K562 (cell line): Measurements from ENCODE around the gene SMIM3. TPM values are rescaled to one million over a fixed set of nuclear protein-coding genes. Genes with fewer than 3 reads are reported as not detected.

Experiments used
- ATAC-seq: fragments of 200-7000 bp; cut with Tn5 transposase; 3 replicates; pipeline ENCODE4 v1.9.1; 2020; ENCODE audit warnings: moderate library complexity
- BruUV-seq: library from RNA; stranded (reverse); fragments of 400-500 nt; replicated peaks from 2 replicates; lab custom pipeline; 2021; lab: Mats Ljungman, UMichigan
- CTCF ChIA-PET: fragments of 300-600 bp; formaldehyde crosslinking; extraction: SDS; loops from one replicate; lab custom pipeline; 2021; ENCODE audit warnings: low intra/inter-chr PET ratio; lab: Yijun Ruan, JAX
- POLR2A ChIA-PET: fragments of 300-600, 350-650 bp; sonication (Branson Sonifier 250); formaldehyde crosslinking; extraction: SDS; loops from one replicate; lab custom pipeline; 2021; ENCODE audit warnings: antibody characterized with exemption, inconsistent platforms; lab: Yijun Ruan, JAX
- DNase-seq, 4 experiments: peaks; one replicate each; pipeline versions ENCODE4 v3.0.0 to v3.0.0-alpha.2; 2011 to 2018; ENCODE audit warnings: low spot score in 3 of 4, mixed read lengths in 3 of 4; ENCODE audit errors: extremely low read depth in 1 of 4
- FAIRE-seq: peaks from 2 replicates; lab custom pipeline; 2011; peaks lifted over from hg19 to GRCh38; lab: Jason Lieb, UNC
- H2AFZ ChIP-seq: 2 replicates; pipeline ENCODE4 v1.6.0; 2011; ENCODE audit warnings: low read depth, low read length, control low read depth, inconsistent platforms
- H3K27ac ChIP-seq: fragments of 200-600 bp; 3 replicates; pipeline ENCODE4 v1.8.0; 2011; ENCODE audit warnings: low read depth, mild to moderate bottlenecking, control low read depth, inconsistent platforms, low read length, moderate library complexity, mixed read lengths; ENCODE audit errors: extremely low read depth
- H3K27me3 ChIP-seq, 2 experiments: fragments of 300-600 bp in 1 of 2; 2 replicates in 1 of 2; 3 replicates in 1 of 2; pipeline versions ENCODE4 v1.6.0 to v1.8.0; 2011; ENCODE audit warnings: inconsistent platforms in 2 of 2, low read length in 2 of 2, mild to moderate bottlenecking in 1 of 2, mixed read lengths in 1 of 2, moderate library complexity in 1 of 2; ENCODE audit not compliant: control insufficient read depth in 2 of 2, insufficient read depth in 2 of 2
- H3K36me3 ChIP-seq: fragments of 300-600 bp; 3 replicates; pipeline ENCODE4 v1.8.0; 2011; ENCODE audit warnings: mild to moderate bottlenecking, low read length, inconsistent platforms; ENCODE audit not compliant: control insufficient read depth, insufficient read depth
- H3K4me1 ChIP-seq, 2 experiments: fragments of 200-600 bp in 1 of 2; replicated peaks in 1 of 2; 2 replicates in 1 of 2; 3 replicates in 1 of 2; pipeline versions ENCODE4 v1.5.1 to v1.8.0; 2011; ENCODE audit warnings: inconsistent platforms in 2 of 2, low read length in 2 of 2, mild to moderate bottlenecking in 1 of 2, mixed read lengths in 1 of 2, moderate library complexity in 1 of 2; ENCODE audit not compliant: control insufficient read depth in 2 of 2, insufficient read depth in 2 of 2
- H3K4me2 ChIP-seq: 2 replicates; pipeline ENCODE4 v1.6.1; 2011; ENCODE audit warnings: low read length, control low read depth, inconsistent platforms, mixed read lengths; ENCODE audit not compliant: insufficient read depth
- H3K4me3 ChIP-seq: fragments of 200-600 bp; sonication (generic), shearing (Covaris generic); 2 replicates; pipeline ENCODE4 v1.5.1; 2016; ENCODE audit warnings: control low read depth, inconsistent platforms
- H3K79me2 ChIP-seq: fragments of 200-600 bp; 3 replicates; pipeline ENCODE4 v1.8.0; 2011; ENCODE audit warnings: low read length, inconsistent platforms; ENCODE audit not compliant: control insufficient read depth, insufficient read depth
- H3K9ac ChIP-seq, 2 experiments: 2 replicates each; pipeline versions ENCODE4 v1.6.0 to v1.6.1; 2011; ENCODE audit warnings: low read depth in 2 of 2, low read length in 2 of 2, control low read depth in 1 of 2, inconsistent platforms in 1 of 2, mild to moderate bottlenecking in 1 of 2, mixed read lengths in 1 of 2; ENCODE audit not compliant: insufficient read depth in 1 of 2
- H3K9me1 ChIP-seq: one replicate; pipeline ENCODE4 v1.6.0; 2011; ENCODE audit warnings: inconsistent platforms, mild to moderate bottlenecking, low read length, moderate library complexity; ENCODE audit not compliant: control insufficient read depth, insufficient read depth
- H3K9me3 ChIP-seq: replicated peaks from 2 replicates; pipeline ENCODE4 v1.5.1; 2011; ENCODE audit warnings: low read depth, low read length, inconsistent platforms; ENCODE audit not compliant: control insufficient read depth, insufficient read depth
- H4K20me1 ChIP-seq: replicated peaks from 2 replicates; pipeline ENCODE4 v1.6.1; 2011; ENCODE audit warnings: low read length, inconsistent platforms, mixed read lengths; ENCODE audit not compliant: control insufficient read depth, insufficient read depth
- CEBPB ChIP-seq: fragments of 450-650 bp; IDR thresholded peaks from 2 replicates; pipeline ENCODE4 v1.6.1; 2016; ENCODE audit warnings: missing genetic modification characterization, missing compliant biosample characterization
- FOXK2 ChIP-seq, 2 experiments: fragments of 450-650 bp; IDR thresholded peaks in 1 of 2; conservative IDR thresholded peaks in 1 of 2; 2 replicates each; pipeline ENCODE4 v1.6.1; 2016; ENCODE audit warnings: low read depth in 2 of 2, mild to moderate bottlenecking in 1 of 2
- GABPB2 ChIP-seq: fragments of 250-450 bp; sonication (Bioruptor Pico); conservative IDR thresholded peaks from 2 replicates; pipeline ENCODE4 v1.5.1; 2021; ENCODE audit warnings: mild to moderate bottlenecking
- NFE2L1 ChIP-seq: fragments of 450-650 bp; IDR thresholded peaks from 2 replicates; pipeline ENCODE4 v1.6.1; 2016; ENCODE audit warnings: missing genetic modification characterization, low read depth, mild to moderate bottlenecking, missing compliant biosample characterization, moderate library complexity, borderline replicate concordance
- SRSF1 ChIP-seq: fragments of 200-400 bp; formaldehyde crosslinking; IDR thresholded peaks from 2 replicates; pipeline ENCODE4 v1.6.1; 2017; ENCODE audit warnings: mild to moderate bottlenecking, low read depth, low read length, moderate library complexity
- ZKSCAN8 ChIP-seq: fragments of 200-800 bp; sonication (Bioruptor generic); IDR thresholded peaks from 2 replicates; pipeline ENCODE4 v1.6.1; 2016; ENCODE audit warnings: missing genetic modification characterization, missing compliant biosample characterization
- ZNF253 ChIP-seq: fragments of 250-450 bp; sonication (Bioruptor Pico); conservative IDR thresholded peaks from 2 replicates; pipeline ENCODE4 v1.6.1; 2021; ENCODE audit warnings: mild to moderate bottlenecking
- ZNF282 ChIP-seq: sonication (generic); formaldehyde crosslinking; IDR thresholded peaks from 2 replicates; pipeline ENCODE4 v1.8.1; 2023; ENCODE audit warnings: missing genetic modification reagents
- WGBS: fragments of 100-300 bp; shearing (Covaris generic); methylation state at CpG from one replicate; pipeline ENCODE4 v1.1.6; 2016; ENCODE audit warnings: low coverage, mixed read lengths; ENCODE audit not compliant: insufficient coverage; ENCODE audit errors: missing lambda C conversion rate; 5-methylcytosine and 5-hydroxymethylcytosine counted together
- in situ Hi-C: fragments of 300-500 bp; cut with MboI; formaldehyde crosslinking; loops from 4 replicates; pipeline ENCODE4 v1.15.0; 2018; ENCODE audit warnings: inconsistent platforms, mixed read lengths
- intact Hi-C: fragments of 100-400 bp; cut with micrococcal nuclease; formaldehyde crosslinking; loops from 2 replicates; pipeline ENCODE4 v1.14.2; 2022
- polyA plus RNA-seq, 8 experiments: library from polyadenylated mRNA; depleted of rRNA in 4 of 8; stranded (reverse) in 5 of 8; unstranded in 3 of 8; fragments of >200 nt; fragmentation: Nextera tagmentation in 2 of 8; fragmentation: Illumina TruSeq in 1 of 8; extraction: Ambion mirVana in 2 of 8; extraction: Trizol in 1 of 8; gene quantifications; 2 replicates each; pipeline versions ENCODE4 v1.2.1 to v1.2.3, GENCODE V29; 2011 to 2014; ENCODE audit warnings: inconsistent platforms in 1 of 8, missing spikeins in 1 of 8
- total RNA-seq, 7 experiments: library from RNA; depleted of rRNA in 6 of 7; stranded (reverse); fragments of >200 nt in 6 of 7; fragmentation: Illumina TruSeq in 2 of 7; extraction: Trizol in 2 of 7; gene quantifications; 2 replicates each; pipeline versions ENCODE4 v1.2.1 to v1.2.3, GENCODE V29; 2011 to 2021; ENCODE audit warnings: low replicate concordance in 1 of 7
- TF ChIP-seq, protein P1 (sequence below), 2 experiments: fragments of 450-650 bp in 1 of 2; sonication (generic) in 1 of 2; formaldehyde crosslinking in 1 of 2; IDR thresholded peaks in 1 of 2; conservative IDR thresholded peaks in 1 of 2; 2 replicates each; pipeline versions ENCODE4 v1.6.1 to v1.8.1; 2016 to 2023; ENCODE audit warnings: mild to moderate bottlenecking in 2 of 2, moderate library complexity in 2 of 2, inconsistent platforms in 1 of 2, missing genetic modification reagents in 1 of 2
- TF ChIP-seq, protein P2 (sequence below): fragments of 450-650 bp; IDR thresholded peaks from 2 replicates; pipeline ENCODE4 v1.6.1; 2016; ENCODE audit warnings: missing biosample characterization, missing genetic modification characterization
- TF ChIP-seq, protein P3 (sequence below): fragments of 250-450 bp; sonication (Bioruptor Pico); IDR thresholded peaks from 2 replicates; pipeline ENCODE4 v1.6.1; 2021; ENCODE audit warnings: mild to moderate bottlenecking
- TF ChIP-seq, protein P4 (sequence below): fragments of 450-650 bp; formaldehyde crosslinking; IDR thresholded peaks from 2 replicates; pipeline ENCODE4 v1.4.0; 2020; ENCODE audit warnings: mild to moderate bottlenecking, mixed read lengths

SMIM3 gene
- total and polyA plus RNA-seq, 9 of the 15 experiments (the other 6 are each of a cell fraction or from before 2014, with no cell fraction given), result 4.1 to 27.7 (median 13.6) TPM

DNA sequence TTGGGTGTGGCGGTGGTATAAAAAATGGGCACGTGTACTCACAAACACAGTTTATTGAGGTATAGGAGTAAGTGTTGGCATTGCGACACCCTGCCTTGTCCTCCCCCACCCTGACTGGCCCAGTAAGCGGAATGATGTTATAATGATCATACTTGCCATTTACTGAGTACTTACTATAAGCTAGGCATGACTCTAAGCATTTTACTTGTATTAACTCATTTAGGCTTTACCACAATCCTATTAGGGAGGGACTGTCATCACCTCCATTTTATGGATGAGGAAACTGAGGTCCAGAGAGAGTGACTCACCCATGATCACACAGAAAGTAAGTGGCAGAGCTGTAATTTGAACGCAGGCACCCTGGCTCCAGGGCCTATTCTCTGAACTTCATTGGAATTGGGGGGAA, 2.3 kb downstream of the SMIM3 start (continued):
- TF ChIP-seq NFE2L1 (tag), result no peak
- TF ChIP-seq CEBPB (tag), result peak; percentile 79
- TF ChIP-seq, protein P1, sequence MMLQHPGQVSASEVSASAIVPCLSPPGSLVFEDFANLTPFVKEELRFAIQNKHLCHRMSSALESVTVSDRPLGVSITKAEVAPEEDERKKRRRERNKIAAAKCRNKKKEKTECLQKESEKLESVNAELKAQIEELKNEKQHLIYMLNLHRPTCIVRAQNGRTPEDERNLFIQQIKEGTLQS (IDR thresholded peaks at IDR 0.05), result peak; percentile 36; the same call in 1 of the 2 replicates
- TF ChIP-seq, protein P1 (CRISPR knock-in tag; conservative IDR thresholded peaks at IDR 0.05), result no peak
- TF ChIP-seq, all 486 proteins: peak for 4

DNA sequence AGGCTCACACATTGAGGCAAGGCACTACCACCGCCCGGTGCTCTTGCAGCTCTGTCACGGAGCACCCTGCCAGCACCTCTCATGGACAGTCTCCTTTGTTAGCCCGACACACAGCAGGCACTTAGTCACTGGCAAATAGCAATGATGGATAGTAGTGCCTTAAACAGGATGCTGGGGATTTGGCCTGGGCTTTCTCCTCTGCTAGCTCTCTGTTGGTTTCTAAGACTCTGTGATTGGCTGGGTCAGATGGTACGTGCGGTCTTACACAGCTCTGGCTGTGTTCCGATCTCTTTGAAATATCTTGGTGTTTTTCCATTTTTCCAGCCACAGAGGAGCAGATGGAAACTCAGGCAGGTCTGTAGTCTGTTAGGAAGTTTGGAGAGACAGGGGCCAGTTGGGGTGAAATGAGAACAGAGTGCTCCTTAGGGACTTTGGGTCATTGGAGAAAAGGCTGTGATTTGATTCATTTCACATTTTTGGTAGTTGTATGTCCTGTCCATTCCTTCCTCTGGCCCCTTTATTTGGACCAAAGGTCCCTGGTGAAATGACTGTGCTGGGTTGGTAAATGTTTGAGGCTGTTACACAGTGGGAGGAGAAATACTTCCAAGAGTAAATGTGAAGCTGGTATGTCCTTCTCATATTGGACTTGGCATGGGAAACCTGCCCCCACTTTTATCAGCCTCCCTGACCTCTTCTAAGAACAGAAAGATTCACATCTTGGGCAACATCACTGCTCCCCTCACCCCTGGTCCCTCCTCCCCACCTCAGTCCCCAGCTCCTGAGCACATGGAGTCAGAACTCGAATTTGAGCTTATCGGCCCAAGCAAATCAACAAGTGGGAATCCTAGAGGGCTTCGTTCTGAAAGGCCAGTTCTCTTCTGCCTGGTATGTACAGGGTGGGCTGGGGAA, 3.4 kb downstream of the SMIM3 start:
- no peak overlapping the region for H3K27ac ChIP-seq

More for the DNA sequence above, 3.4 kb downstream of the SMIM3 start:
- Histone ChIP-seq H3K9me3 (no peaks in the 10 kb centered on the region), H3K4me3 (no peak overlapping the region), H3K4me1 (peaks cover 15 to 17% of the 10 kb centered on the region in 2 experiments), H3K36me3 (no peaks in the 10 kb centered on the region), H2AFZ (no peak overlapping the region), H3K4me2 (no peak overlapping the region), H4K20me1 (no peaks in the 10 kb centered on the region), H3K9ac (no peak overlapping the region), H3K27me3 (no peaks in the 10 kb centered on the region), H3K79me2 (peaks cover 9% of the 10 kb centered on the region; the same call in 1 of the 3 replicates), H3K9me1 (no peaks in the 10 kb centered on the region)
- CTCF ChIA-PET, result no interaction called here
- TF ChIP-seq, protein P2, sequence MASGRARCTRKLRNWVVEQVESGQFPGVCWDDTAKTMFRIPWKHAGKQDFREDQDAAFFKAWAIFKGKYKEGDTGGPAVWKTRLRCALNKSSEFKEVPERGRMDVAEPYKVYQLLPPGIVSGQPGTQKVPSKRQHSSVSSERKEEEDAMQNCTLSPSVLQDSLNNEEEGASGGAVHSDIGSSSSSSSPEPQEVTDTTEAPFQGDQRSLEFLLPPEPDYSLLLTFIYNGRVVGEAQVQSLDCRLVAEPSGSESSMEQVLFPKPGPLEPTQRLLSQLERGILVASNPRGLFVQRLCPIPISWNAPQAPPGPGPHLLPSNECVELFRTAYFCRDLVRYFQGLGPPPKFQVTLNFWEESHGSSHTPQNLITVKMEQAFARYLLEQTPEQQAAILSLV (tag), result no peak
- TF ChIP-seq ZNF282, result no peak
- TF ChIP-seq ZKSCAN8, result no peak
- TF ChIP-seq, protein P3, sequence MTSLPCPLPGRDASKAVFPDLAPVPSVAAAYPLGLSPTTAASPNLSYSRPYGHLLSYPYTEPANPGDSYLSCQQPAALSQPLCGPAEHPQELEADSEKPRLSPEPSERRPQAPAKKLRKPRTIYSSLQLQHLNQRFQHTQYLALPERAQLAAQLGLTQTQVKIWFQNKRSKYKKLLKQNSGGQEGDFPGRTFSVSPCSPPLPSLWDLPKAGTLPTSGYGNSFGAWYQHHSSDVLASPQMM (CRISPR knock-in tag), result no peak
- TF ChIP-seq FOXK2 (conservative IDR thresholded peaks at IDR 0.05 in 1 of 2, IDR thresholded peaks at IDR 0.05 in 1 of 2; ENCODE audit: low read depth in 2 of 2), result no peak
- TF ChIP-seq SRSF1, result no peak
- no peak for TF ChIP-seq ZNF253 (CRISPR knock-in tag)
- TF ChIP-seq GABPB2 (CRISPR knock-in tag), result no peak
- TF ChIP-seq, protein P4, sequence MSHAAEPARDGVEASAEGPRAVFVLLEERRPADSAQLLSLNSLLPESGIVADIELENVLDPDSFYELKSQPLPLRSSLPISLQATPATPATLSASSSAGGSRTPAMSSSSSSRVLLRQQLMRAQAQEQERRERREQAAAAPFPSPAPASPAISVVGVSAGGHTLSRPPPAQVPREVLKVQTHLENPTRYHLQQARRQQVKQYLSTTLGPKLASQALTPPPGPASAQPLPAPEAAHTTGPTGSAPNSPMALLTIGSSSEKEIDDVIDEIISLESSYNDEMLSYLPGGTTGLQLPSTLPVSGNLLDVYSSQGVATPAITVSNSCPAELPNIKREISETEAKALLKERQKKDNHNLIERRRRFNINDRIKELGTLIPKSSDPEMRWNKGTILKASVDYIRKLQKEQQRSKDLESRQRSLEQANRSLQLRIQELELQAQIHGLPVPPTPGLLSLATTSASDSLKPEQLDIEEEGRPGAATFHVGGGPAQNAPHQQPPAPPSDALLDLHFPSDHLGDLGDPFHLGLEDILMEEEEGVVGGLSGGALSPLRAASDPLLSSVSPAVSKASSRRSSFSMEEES (CRISPR knock-in tag), result no peak
- no TSS peak for BruUV-seq
- POLR2A ChIA-PET, result interaction anchor here (0.9 to 1.6 kb wide), 4 partner anchors 8 to 23 kb away, joined by 3 to 5 read pairs (median 4); partner anchors contain the start of gene DCTN4
- ATAC-seq (no peak), FAIRE-seq (no peak), DNase-seq (no peak)
- WGBS, result 68% methylated on average over 10 of the region's 10 CpGs
- in situ Hi-C loops, result no loop called here
- intact Hi-C loops, result no loop called here
